Calu3 (cell line): ENCODE results near the gene SAPCD1. TPM values are rescaled to one million over a fixed set of nuclear protein-coding genes. Genes with fewer than 3 reads are reported as not detected.

Source experiments
- BruUV-seq: library from RNA; stranded (reverse); fragments of 400-500 nt; replicated peaks from 2 replicates; lab custom pipeline; 2021; lab: Mats Ljungman, UMichigan
- CTCF ChIA-PET: fragments of 300-600 bp; sonication (Branson Sonifier 250); formaldehyde crosslinking; loops from one replicate; lab custom pipeline; 2022; ENCODE audit warnings: antibody characterized with exemption; lab: Charles Lee
- DNase-seq: peaks from one replicate; pipeline ENCODE4 v3.0.0; 2022
- H3K27ac Mint-ChIP-seq: one replicate; pipeline ENCODE4 v1.8.0; 2022; ENCODE audit warnings: mixed read lengths; ENCODE audit not compliant: unreplicated experiment
- H3K27me3 Mint-ChIP-seq: one replicate; pipeline ENCODE4 v1.8.0; 2022; ENCODE audit warnings: mixed read lengths; ENCODE audit not compliant: unreplicated experiment
- H3K36me3 Mint-ChIP-seq: one replicate; pipeline ENCODE4 v1.8.0; 2022; ENCODE audit warnings: mild to moderate bottlenecking, moderate library complexity, mixed read lengths; ENCODE audit not compliant: insufficient read depth, unreplicated experiment
- H3K4me1 Mint-ChIP-seq: one replicate; pipeline ENCODE4 v1.8.0; 2022; ENCODE audit warnings: mild to moderate bottlenecking, low read depth, mixed read lengths; ENCODE audit not compliant: unreplicated experiment
- H3K4me3 Mint-ChIP-seq: one replicate; pipeline ENCODE4 v1.8.0; 2022; ENCODE audit warnings: mild to moderate bottlenecking, low read depth, moderate library complexity, mixed read lengths; ENCODE audit not compliant: unreplicated experiment
- H3K9me3 Mint-ChIP-seq: one replicate; pipeline ENCODE4 v1.8.0; 2022; ENCODE audit warnings: low read depth, mixed read lengths; ENCODE audit not compliant: unreplicated experiment
- CTCF ChIP-seq: fragments of 200-600 bp; IDR thresholded peaks from one replicate; pipeline ENCODE4 v1.8.0; 2022; ENCODE audit warnings: antibody characterized with exemption; ENCODE audit not compliant: unreplicated experiment
- intact Hi-C: fragments of 100-400 bp; cut with micrococcal nuclease; formaldehyde crosslinking; loops from one replicate; pipeline ENCODE4 v1.10.0; 2022; ENCODE audit not compliant: unreplicated experiment
- total RNA-seq: library from RNA; stranded (reverse); gene quantifications from 2 replicates; pipeline ENCODE4 v1.2.3, GENCODE V29; 2022

SAPCD1 gene
- total RNA-seq, 1 experiment from 2014 or later: 26.6 TPM

- peaks cover 32% of the 10 kb centered on the region for H3K36me3 Mint-ChIP-seq
- no peak for TF ChIP-seq CTCF
Measured at GRCh38 chr6:31765559-31765909, 3.1 kb downstream of the SAPCD1 start.

GRCh38 chr6:31765910-31766794 is 3.7 kb downstream of the SAPCD1 start:
- Mint-ChIP-seq H3K9me3 (no peaks in the 10 kb centered on the region), H3K27ac (no peak overlapping the region), H3K4me1 (peaks cover 17% of the 10 kb centered on the region), H3K27me3 (no peaks in the 10 kb centered on the region), H3K4me3 (no peak overlapping the region), H3K36me3 (peaks cover 29% of the 10 kb centered on the region)
- TF ChIP-seq CTCF: no peak
- DNase-seq: no peak
- no TSS peak for BruUV-seq
- CTCF ChIA-PET: no interaction called here
- intact Hi-C loops: no loop called here

More at GRCh38 chr6:31765559-31765909, 3.1 kb downstream of the SAPCD1 start:
- CTCF ChIA-PET: no interaction called here
- no peak for DNase-seq
- intact Hi-C loops: no loop called here
- Mint-ChIP-seq H3K27me3 (no peaks in the 10 kb centered on the region), H3K4me3 (no peak overlapping the region), H3K27ac (no peak overlapping the region), H3K4me1 (peaks cover 21% of the 10 kb centered on the region), H3K9me3 (no peaks in the 10 kb centered on the region)
- BruUV-seq: no TSS peak

GRCh38 chr6:31767096-31767645 is 4.7 kb downstream of the SAPCD1 start:
- intact Hi-C loops: no loop called here
- CTCF ChIA-PET: interaction anchor here (0.7 kb wide), 1 partner anchor 769 kb away, joined by 3 read pairs; no protein-coding TSS in a partner anchor
- no peak for TF ChIP-seq CTCF
- BruUV-seq: no TSS peak
- peaks cover 17% of the 10 kb centered on the region for H3K4me1 Mint-ChIP-seq
- no peak overlapping the region for H3K4me3 Mint-ChIP-seq
- no peaks in the 10 kb centered on the region for H3K9me3 Mint-ChIP-seq
- H3K27ac Mint-ChIP-seq: no peak overlapping the region
- no peaks in the 10 kb centered on the region for H3K27me3 Mint-ChIP-seq
- no peak for DNase-seq
- H3K36me3 Mint-ChIP-seq: peaks cover 22% of the 10 kb centered on the region

DNA sequence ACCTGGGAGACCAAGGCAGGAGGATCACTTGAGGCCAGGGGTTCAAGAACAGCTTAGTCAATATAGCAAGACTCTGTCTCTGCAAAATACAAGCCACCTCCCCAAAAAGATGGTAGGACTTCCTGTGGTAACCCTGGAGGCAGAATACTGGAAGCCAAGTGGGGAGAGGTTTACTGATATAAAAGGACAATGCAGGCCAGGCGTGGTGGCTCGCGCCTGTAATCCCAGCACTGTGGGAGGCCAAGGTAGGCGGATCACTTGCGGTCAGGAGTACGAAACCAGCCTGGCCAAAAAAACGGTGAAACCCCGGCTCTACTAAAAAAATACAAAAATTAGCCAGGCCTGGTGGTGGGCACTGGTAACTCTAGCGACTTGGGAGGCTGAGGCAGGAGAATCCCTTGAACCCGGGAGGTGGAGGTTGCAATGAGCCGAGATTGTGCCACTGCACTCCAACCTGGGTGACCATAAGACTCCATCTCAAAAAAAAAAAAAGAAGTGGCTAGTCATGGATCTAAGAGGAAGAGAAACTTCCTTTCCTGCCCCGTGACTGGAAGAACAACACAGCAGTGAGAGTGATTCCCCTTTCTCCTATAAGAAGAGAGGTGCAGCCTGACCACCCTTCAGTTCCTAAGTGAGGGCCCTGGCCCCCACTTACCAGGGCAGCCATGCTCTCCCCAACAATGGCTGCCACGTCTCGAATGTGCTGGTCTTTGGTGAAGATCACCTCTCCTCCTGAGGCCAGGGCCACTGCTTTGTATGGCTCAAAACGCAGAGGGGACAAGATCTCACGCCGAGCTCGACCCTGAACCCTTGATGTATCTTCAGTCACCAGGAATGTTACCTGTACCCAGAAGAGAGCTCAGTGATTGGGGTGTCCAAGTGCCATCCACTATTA is 6.2 kb downstream of the SAPCD1 start:
- intact Hi-C loops: loop anchor here (1.0 kb wide), 2 partner anchors 39 to 88 kb away; partner anchors contain the start of gene DDAH2
- DNase-seq: no peak
- H3K9me3 Mint-ChIP-seq: no peaks in the 10 kb centered on the region
- H3K27me3 Mint-ChIP-seq: no peaks in the 10 kb centered on the region
- H3K36me3 Mint-ChIP-seq: peaks cover 21% of the 10 kb centered on the region
- H3K4me3 Mint-ChIP-seq: no peak overlapping the region
- no peak overlapping the region for H3K27ac Mint-ChIP-seq
- no TSS peak for BruUV-seq
- CTCF ChIA-PET: interaction anchor here (1.3 to 2.8 kb wide), 7 partner anchors 29 to 222 kb away, joined by 4 to 51 read pairs (median 21); partner anchors contain the start of genes ATP6V1G2, DDAH2, LSM2 and LY6G5C
- H3K4me1 Mint-ChIP-seq: peaks cover 21% of the 10 kb centered on the region
- no peak for TF ChIP-seq CTCF
